GM06990 (cell line): ENCODE results near the gene PKP4.

Experiments used
- DNase-seq: peaks from one replicate; pipeline ENCODE4 v3.0.0-alpha.2; 2011; ENCODE audit not compliant: insufficient read length; ENCODE audit errors: extremely low read depth
- H3K27me3 ChIP-seq: replicated peaks from 2 replicates; pipeline ENCODE4 v1.6.0; 2011; ENCODE audit warnings: low read length; ENCODE audit not compliant: control insufficient read depth, insufficient read depth
- H3K36me3 ChIP-seq: 2 replicates; pipeline ENCODE4 v1.5.1; 2011; ENCODE audit warnings: low read length; ENCODE audit not compliant: control insufficient read depth, insufficient read depth
- H3K4me3 ChIP-seq: replicated peaks from 2 replicates; pipeline ENCODE4 v1.5.1; 2011; ENCODE audit warnings: low read depth, mild to moderate bottlenecking, control low read depth, low read length
- TF ChIP-seq, protein P1 (sequence below): IDR thresholded peaks from 2 replicates; pipeline ENCODE4 v1.5.1; 2011; ENCODE audit warnings: low read length, control low read depth, mild to moderate bottlenecking, inconsistent platforms; ENCODE audit not compliant: insufficient read depth, poor library complexity, severe bottlenecking

Gene PKP4

DNA sequence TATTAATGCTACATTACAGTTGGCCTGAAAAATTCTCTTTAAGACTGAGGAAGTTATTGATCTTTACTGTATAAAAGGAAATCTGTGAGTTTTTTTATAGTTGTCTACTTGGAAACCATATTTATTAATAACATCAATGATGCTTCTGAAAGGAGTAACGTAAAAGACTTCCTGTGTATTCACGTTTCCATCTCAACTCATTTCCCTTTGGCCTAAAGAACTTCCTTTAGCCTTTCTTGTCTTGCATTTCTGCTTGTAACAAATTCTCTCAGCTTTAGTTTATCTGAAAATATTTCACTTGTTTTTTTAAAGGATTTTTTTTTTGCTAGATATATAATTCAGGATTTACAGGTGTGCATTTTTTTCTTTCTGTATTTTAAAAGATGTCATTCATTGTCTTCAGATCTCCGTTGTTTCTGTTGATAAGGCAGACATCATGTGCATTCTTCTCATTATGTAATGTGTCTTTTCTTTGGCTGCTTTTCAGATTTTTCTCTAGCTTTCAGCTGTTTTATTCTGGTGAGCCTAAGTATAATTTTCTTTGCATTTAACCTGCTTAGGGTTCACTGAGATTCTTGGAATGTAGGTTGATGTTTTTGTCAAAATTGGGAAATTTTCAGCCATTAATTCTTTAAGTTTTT, 179.3 kb downstream of the PKP4 start:
- no peaks in the 10 kb centered on the region for H3K27me3 ChIP-seq
- H3K4me3 ChIP-seq: no peak overlapping the region
- no peaks in the 10 kb centered on the region for H3K36me3 ChIP-seq
- TF ChIP-seq, protein P1, sequence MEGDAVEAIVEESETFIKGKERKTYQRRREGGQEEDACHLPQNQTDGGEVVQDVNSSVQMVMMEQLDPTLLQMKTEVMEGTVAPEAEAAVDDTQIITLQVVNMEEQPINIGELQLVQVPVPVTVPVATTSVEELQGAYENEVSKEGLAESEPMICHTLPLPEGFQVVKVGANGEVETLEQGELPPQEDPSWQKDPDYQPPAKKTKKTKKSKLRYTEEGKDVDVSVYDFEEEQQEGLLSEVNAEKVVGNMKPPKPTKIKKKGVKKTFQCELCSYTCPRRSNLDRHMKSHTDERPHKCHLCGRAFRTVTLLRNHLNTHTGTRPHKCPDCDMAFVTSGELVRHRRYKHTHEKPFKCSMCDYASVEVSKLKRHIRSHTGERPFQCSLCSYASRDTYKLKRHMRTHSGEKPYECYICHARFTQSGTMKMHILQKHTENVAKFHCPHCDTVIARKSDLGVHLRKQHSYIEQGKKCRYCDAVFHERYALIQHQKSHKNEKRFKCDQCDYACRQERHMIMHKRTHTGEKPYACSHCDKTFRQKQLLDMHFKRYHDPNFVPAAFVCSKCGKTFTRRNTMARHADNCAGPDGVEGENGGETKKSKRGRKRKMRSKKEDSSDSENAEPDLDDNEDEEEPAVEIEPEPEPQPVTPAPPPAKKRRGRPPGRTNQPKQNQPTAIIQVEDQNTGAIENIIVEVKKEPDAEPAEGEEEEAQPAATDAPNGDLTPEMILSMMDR: no peak
- no peak for DNase-seq

- no peaks in the 10 kb centered on the region for H3K27me3 ChIP-seq
- H3K36me3 ChIP-seq: no peaks in the 10 kb centered on the region
- H3K4me3 ChIP-seq: no peak overlapping the region
- DNase-seq: no peak
- TF ChIP-seq, protein P1: no peak
Observed at GRCh38 chr2:158637357-158637756, 180.6 kb downstream of the PKP4 start.

DNA sequence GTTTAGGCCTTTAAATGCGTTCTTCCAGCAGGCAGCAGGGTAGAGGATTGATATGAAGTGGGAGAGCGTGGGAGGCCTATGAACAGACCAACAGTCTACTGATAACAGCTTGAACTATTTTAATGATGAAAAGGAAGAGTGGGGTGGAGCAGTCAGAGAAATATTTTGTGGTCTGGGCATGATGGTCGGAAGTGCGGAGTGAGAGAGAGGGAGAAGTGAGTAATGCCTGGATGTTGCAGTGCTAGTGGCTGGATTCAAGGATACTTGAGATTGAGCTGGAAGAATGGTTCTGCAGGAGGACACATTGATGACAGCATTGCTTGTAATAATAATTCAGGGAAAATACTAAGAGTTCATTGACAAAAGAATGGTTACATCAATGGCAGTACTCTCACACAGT, 187.4 kb downstream of the PKP4 start:
- Histone ChIP-seq H3K36me3 (no peaks in the 10 kb centered on the region), H3K4me3 (no peak overlapping the region), H3K27me3 (no peaks in the 10 kb centered on the region)
- no peak for DNase-seq
- TF ChIP-seq, protein P1: no peak

- TF ChIP-seq, protein P1: no peak
- H3K36me3 ChIP-seq: no peaks in the 10 kb centered on the region
- no peak overlapping the region for H3K4me3 ChIP-seq
- no peaks in the 10 kb centered on the region for H3K27me3 ChIP-seq
- DNase-seq: no peak
Observed at GRCh38 chr2:158645299-158645698, 188.5 kb downstream of the PKP4 start.

DNA sequence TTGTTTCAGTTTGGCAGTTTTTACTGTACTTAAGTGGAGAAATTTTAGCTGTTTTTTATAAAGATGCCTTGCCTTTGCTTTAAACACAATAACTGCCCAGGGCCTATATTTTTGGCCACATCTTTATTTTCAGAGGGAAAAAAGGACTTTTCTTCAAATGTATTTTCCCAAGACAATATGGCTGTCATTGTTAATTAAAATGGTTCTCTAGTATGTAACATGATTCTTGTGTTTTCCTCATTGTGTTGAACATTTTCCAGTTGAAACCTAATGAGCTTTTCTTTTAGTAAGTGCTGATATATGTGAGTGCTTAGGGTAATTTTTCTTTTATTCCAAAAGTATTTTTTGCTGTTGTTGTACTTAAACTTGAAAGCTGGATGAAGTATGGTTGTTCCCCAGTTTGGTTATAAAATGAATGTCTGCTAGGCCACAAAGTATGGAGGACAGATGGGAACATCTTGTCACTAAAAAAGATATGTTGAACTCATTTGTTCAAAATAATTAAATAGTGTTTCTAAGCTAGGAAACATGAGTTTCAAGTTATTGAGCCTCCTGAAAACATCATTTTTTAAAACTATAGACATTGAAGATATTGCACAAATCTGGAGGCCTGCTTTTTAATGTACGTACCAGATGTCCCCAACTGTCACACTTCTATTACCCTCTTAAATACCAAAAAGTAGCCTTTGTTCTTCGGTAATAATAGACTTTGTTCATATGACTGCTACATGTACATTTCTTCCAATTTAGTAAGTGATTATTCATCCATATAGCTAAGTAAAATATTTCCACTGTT, 190.9 kb downstream of the PKP4 start:
- TF ChIP-seq, protein P1: no peak
- DNase-seq: no peak
- no peaks in the 10 kb centered on the region for H3K36me3 ChIP-seq
- H3K27me3 ChIP-seq: no peaks in the 10 kb centered on the region
- no peak overlapping the region for H3K4me3 ChIP-seq
